ENCODE results near the gene DYNC1LI2.
"Not testable (repeated sequence)": the region's sequence is repeated elsewhere in the genome, so short reads cannot be mapped to it uniquely, and the experiment has no call there.

Gene DYNC1LI2

GRCh38 chr16:66696669-66697630, 54.5 kb downstream of the DYNC1LI2 start, which contains the start of gene CMTM4:
CMTM4 (minus strand) TSS chr16:66696743; CDS start chr16:66696525, 218 bp downstream.
- peak; percentile 83 for DNase-seq (ENCODE audit: low read depth)

DNA sequence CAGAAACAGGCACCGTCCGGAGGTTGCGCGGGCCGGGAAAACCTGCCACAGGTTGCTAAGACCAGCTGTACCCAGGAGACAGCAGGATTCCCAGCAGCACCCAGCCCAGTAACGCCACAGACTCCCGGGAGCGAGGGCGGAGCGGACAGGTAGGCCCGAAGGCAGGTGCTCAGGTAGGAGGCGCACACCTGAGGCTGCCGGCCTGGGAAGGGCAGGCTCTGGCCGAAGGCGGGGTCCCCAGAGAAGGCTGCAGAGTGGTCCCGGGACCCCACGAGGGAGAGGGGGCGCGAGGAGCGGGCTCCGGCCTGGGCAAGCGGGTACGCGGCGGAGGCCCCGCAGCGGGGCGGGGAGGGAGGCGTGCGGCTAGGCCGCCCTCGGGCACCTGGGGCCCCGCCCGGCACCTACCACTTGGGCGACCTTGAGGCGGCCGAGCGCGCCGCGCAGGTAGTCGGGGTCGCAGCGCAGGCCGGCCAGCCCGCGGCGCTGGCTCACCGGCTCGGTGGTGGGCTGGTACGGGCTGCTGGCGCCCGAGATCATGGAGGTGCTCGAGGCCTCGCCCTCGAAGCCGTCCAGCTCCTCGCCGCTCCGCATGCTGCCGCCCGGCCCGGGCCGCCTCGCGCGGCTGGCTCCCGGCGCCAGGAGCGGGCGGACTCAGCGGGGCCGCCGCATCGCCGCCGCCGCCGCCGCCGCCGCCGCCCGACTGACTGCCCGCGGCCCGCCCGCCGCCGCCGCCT, 55.3 kb downstream of the DYNC1LI2 start:
- no peak for DNase-seq (ENCODE audit: low read depth)

GRCh38 chr16:66695471-66695934, 55.9 kb downstream of the DYNC1LI2 start:
- no peak for DNase-seq (ENCODE audit: low read depth)

DNA sequence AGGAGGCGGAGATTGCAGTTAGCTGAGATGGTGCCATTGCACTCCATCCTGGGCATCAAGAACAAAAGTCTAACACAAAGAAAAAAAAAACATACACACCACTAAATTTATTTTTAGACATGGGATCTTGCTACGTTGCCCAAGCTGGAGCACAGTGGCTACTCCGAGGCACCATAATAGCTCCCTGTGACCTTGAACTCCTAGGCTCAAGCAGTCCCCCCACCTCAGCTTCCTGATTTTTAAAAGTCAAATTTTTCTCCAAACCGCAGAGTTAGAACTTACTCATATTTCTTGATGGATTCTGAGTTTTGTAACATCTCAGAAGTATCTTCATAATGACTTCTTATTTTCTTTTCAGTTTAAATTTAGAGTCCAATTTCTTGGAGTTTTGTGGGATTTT, 58.3 kb downstream of the DYNC1LI2 start:
- DNase-seq (ENCODE audit: low read depth), result no peak

DNA sequence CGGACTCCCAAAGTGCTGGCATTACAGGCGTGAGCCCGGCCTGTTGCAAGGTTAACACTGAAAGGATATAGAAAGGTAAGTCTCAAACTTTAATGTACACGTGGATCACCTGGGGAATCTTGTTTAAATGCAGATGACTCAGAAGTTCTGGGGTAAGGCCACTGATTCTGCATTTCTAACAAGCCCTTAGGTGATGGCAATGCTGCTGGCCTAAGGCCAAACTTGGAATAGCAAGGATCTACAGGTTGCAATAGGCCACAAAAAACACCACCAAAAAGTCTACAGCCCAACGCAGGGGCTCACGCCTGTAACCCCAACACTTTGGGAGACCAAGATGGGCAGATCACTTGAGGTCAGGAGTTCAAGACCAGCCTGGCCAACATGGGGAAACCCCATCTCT, 59.1 kb downstream of the DYNC1LI2 start:
- no peak for DNase-seq (ENCODE audit: low read depth)

- no peak for DNase-seq (ENCODE audit: low read depth)
Measured at GRCh38 chr16:66691234-66691633, 60.2 kb downstream of the DYNC1LI2 start.

DNA sequence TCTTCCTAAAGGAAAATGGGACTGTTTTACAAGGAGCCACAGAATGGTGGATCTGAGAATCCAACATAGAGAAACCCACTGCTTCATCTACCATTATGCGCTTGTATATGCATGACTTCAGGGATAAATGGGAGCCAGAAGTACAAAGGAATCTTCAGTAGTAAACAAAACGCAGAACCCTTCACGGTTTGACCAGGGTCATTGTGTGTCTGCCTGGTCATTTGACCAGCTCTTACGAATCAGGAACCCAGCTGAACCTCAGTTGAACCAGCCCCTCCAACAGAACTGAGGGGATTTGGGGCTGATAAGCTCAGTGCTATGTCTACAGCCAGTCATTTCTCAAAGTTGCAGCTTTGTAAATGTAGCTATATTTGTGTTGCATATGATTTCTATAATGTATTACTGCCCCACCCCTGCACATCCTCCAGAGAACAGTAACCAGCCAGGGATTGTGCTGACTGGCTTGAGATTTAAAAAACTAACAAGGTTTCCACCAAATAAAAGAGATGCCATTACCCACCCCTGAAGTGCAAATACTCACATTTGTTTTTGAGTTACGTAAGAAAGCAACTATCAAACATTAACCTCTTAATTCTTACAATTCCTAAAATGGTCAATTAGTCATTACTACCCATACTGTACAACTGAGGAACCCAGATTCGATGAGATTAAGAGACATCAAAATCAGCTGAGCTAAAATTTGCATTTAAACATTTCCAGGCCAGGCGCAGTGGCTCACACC, 61.1 kb downstream of the DYNC1LI2 start:
- DNase-seq (ENCODE audit: low read depth), result no peak

GRCh38 chr16:66689282-66689681, 62.1 kb downstream of the DYNC1LI2 start:
- DNase-seq (ENCODE audit: low read depth), result no peak

DNA sequence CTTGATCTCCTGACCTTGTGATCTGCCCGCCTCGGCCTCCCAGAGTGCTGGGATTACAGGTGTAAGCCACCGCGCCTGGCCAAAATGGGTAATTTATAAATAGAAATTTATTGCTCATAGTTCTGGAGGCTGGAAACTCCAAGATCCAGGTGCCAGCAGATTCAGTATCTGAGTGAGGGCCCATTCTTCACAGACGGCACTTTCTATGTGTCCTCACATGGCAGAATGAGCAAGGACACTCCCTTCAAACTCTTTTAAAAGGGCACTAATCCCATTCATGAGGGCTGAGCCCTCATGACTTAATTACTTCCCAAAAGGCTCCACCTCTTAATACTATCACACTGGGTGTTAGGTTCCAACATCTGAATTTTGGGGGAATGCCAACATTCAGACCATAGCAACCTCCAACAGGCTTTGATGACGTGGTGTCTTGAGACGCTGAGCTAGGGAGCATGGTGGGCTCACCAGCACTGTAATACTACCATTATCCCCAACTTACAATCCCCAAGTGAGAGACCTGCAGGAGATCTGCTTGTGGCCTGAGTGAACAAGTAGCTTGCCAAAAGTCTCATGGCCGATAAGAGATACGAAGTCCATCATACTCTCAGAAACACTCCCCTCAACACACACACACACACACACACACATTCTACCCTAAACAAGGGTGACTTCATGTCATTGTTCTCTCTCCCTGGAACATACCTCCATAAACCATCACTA, 63.3 kb downstream of the DYNC1LI2 start:
- no peak for DNase-seq (ENCODE audit: low read depth)

DNA sequence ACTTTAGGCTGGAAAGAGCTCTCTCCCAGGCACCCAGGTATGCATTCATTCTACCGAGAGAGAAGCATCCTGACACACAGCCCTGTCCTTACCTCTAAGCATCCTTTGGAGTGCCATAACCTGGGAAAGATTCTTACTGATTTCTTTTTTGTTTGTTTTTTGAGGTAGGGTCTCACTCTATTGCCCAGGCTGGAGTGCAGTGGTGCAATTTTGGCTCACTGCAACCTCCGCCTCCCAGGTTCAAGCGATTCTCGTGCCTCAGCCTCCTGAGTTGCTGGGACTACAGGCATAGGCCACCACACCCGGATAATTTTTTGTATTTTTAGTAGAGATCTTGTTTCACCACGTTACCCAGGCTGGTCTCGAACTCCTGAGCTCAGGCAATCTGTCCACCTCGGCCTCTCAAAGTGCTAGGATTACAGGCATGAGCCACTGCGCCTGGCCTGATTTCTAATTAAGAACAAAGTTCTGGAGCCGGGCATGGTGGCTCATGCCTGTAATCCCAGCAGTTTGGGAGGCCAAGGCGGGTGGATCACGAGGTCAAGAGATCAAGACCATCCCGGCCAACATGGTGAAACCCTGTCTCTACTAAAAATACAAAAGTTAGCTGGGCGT, 65.8 kb downstream of the DYNC1LI2 start:
- not testable (repeated sequence) for DNase-seq (ENCODE audit: low read depth)

DNA sequence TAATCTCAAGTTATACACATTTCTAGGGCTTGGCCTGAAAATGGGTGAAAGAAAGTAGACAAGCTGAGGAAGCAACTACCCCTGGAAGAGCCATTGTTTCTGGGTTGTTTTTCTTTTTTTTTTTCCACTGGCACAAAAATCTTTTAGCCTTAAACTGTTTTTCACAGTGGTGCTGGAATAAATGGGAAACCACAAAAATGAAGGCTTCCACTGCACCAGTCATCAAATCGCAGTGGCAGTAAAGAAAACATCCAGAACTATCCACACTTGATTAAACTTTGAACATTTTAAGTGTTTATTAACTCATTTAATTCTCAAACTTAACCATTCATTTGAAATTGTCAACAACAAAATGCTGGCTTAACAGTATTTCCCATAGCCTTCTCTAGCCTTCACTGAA, 69.1 kb downstream of the DYNC1LI2 start:
- DNase-seq (ENCODE audit: low read depth), result peak; percentile 44

DNA sequence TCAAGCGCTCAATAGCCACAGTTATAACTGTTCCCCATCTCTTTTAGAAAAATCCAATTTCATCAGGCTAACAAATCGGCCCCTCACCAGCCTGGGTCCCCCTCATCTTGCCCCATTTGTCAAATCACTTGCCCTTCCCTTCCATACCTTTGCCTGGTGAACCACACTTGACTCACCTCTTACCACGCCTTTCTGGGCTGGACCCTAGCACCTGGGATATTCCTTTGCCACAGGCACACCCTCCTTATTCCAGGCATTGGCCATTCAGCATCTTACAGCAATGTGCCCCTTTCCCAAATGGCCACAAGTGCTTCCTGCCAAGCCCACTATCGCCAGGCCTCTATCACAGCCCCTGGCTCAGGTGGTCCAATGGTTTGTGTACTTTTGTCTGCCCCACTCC, 69.7 kb downstream of the DYNC1LI2 start:
- DNase-seq (ENCODE audit: low read depth), result no peak

- peak; percentile 25 for DNase-seq (ENCODE audit: low read depth)
Measured at GRCh38 chr16:66678337-66678736, 73.1 kb downstream of the DYNC1LI2 start.

DNA sequence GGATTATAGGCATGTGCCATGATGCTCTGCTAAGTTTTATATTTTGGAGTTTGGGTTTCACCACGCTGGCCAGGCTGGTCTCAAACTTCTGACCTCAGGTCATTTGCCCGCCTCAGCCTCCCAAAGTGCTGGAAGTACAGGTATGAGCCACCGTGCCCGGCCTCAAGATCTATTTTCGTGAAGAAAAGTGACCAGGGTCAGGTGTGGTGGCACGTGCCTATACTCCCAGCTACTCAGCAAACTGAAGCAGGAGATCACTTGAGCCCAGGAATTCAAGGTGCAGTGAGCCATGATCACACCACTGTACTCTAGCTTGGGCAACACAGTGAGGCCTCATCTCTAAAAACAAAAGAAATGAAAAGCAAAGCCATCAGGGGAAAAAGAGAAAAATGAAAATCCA, 73.6 kb downstream of the DYNC1LI2 start:
- DNase-seq (ENCODE audit: low read depth), result no peak

DNA sequence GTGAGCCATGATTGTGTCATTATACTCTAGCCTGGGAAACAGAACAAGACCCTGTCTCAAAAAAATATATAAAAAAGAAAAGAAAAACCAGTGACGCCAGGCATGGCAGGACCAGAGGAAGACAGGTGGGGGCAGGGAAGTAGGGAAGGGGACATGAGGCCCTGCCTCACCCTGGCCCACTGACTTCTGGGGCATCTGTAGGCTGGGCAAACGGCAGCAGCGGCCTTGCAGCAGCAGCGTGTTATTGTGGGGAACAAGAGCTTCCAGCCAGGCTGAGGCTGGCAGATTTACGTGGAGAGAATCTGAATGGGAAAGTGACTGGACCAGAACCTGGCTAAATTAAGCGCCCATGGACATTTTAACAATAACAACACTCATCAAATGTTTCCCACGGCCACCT, 74.2 kb downstream of the DYNC1LI2 start:
- no peak for DNase-seq (ENCODE audit: low read depth)

- DNase-seq (ENCODE audit: low read depth), result no peak
Measured at GRCh38 chr16:66676599-66676998, 74.8 kb downstream of the DYNC1LI2 start.

GRCh38 chr16:66673691-66674090, 77.7 kb downstream of the DYNC1LI2 start:
- no peak for DNase-seq (ENCODE audit: low read depth)

All from iris pigment epithelial cell (primary cell).